ENCODE data around the gene UBE2N.
"Not testable (repeated sequence)": the region's sequence is repeated elsewhere in the genome, so short reads cannot be mapped to it uniquely, and the experiment has no call there.

UBE2N gene

DNA sequence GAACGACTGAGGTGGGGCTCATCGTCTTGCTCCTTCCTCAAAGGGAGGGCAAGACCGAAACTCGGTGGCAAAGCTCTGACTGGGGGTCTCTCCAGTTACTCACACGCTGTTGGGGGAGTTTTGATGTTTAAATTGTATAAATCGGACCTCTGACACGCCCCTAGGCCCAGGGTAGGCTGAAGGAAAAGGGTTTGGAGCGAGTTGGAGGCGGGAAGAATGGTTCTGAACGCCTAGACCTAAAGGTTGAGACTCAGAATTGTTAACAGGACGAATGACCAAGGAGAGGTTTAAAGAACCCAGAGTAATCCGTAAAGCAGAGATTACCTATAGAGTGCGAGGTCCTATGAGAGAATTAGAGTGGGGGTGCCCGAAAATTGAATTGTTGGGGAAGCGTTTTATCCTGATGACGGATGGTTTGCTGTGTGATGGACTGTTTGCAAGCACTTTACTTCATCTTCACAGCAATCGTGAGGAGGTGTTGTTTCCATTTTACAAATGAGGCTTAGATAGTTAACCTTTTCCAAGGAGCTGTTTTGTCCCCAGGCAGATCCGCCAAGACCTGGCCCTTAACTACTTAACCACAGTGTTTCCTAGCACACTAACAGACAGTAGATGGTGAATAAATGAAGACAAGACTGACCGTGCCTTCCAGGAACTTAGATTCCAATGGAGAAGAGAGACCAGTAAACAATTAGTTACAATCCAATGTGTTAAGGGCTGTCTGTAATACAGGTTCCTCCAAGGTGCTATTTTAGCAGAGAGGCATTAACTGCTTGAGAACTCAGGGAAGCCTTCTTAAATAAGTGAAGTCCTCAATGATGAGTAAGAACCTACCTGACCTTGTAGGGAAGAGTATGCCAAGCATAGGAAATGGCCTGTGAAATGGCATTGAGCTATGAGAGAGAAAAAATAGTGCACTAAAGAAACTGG, 929 bp upstream of the UBE2N start:
- no peak for FAIRE-seq

DNA sequence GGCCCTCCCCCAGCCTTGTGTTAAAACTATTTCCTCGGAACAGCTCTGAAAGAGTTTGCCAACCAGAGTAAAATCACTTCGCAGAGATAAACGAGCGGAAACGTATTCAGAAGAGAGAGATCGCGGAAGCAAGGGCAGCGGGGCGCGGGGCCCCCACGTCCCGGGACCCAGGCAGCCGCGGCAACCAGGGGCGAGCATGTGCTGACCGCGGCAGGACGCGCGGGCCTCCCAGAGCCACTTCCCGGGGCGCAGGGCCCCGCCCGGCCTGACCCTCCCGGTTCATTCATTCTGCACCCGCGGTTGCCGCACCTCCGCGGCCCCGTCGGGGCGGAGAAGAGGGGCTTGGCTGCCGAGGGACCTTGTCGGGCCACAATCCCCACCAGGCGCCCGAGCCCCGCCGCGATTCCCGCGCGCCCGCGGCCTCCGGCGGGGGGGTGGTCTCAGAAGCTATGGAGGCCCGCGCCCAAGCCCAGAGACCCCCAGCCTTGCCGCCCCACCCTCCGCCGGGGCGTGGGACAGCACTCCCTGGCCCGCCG, 598 bp downstream of the UBE2N start:
- no peak for FAIRE-seq

DNA sequence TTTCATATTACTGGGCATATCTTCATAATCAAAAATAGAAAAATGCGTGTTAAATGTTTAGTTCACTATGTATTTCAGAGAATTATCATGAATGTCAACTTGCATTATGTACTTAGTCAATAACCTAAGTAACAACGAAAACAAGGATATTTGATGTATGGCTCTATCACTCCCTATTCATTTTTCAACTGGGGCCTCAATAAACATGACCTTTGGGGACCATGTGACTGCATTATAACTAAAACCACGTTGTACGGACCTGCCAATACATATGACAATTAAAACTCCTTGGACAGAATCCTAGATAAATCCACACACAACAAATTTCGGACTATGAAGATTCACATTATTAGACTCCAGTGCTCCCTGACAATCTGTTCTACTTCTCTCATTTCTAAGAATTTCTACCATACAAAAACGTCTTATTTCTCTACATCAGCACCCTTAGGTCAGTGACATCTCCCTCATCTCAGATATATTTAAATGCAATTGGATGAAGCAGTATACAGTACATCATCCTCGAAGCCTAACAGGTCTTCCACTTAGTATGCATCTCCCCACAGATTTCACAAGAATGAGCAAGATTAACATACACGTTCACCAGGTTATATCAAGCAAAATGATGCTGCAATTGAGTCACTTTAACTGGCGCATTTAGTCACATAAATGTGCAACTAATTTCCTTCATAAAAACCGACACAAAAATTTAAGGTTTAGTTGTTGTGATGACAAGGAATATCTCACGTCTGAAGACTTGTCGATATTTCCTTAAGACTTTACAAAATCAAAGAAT, 1.5 kb downstream of the UBE2N start:
- FAIRE-seq: no peak

DNA sequence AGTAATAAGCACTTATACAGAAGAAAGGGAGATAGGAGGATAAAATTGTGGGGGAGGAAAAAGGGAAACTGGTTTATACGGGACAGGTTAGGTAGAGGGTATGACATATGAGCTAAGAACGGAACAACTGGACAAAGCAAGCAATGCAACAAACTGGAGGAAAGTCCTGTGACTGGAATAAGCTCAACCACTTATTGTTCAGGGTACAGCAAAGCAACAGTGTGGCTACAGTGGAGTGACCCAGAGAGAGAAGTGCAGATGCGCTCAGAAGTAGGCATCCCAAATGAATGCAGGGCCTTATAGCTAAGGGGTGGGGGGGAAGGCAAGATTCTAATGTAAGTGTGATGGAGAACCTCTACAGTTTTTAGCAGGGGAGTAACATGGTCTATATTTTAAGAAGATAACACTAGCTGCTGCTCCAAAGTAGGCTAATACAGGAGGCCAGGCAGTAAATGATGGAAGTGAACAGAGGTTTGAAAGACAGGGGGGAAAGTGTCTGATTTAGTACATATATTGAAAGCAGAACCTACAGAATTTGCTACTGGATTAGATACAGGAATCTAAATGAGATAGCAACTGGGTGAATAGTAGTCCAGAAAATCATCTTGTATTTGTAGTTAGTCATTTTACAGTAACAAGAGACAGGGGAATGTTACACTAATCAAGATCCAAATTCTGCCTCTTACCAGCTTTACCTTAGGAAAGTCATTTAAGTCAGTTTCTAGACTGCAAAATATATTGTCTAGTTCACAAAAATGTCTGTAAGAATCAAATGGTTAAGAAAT, 3.3 kb downstream of the UBE2N start:
- FAIRE-seq: no peak

DNA sequence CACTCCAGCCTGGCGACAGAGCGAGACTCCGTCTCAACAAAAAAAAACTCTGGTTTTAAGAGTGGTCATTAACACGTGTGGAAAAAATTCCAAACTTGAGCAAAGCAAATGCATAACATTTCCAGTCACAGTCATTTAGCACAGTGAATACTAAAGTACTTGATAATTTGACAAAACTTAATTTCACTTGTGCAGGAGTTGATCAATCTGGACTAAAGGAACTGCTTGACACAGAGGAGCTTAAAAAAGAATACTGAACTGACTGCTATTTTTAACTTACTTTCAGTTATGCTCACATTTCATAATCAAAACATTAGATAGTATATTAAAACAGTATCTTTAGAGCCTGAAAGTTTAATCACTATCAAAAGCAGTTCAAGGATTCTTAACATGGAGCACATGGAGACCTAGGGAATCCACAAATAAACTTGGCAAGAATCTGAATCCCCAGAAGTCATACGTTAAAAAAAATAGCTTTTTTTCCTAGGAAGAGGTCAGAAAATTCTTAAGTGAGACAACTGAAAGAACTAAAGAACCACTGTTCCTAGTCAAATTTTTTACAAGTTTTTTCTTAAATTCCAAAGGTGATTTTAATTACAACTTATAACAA, 7.4 kb downstream of the UBE2N start:
- FAIRE-seq: peak; percentile 43

DNA sequence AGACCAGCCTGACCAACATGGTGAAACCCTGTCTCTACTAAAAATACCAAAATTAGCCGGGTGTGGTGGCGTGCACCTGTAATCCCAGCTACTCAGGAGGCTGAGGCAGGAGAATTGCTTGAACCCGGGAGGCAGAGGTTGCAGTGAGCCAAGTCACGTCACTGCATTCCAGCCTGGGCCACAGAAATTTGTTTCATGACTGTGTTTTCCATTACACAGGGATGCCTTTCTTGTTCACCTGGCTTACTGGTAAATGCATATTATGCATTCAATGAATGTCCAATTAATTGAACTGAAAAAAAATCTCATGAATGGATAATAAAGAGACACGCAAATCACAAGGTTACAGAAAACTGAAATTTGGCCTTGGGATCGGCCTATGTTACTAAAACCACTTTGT, 9.7 kb downstream of the UBE2N start:
- FAIRE-seq: not testable (repeated sequence)

DNA sequence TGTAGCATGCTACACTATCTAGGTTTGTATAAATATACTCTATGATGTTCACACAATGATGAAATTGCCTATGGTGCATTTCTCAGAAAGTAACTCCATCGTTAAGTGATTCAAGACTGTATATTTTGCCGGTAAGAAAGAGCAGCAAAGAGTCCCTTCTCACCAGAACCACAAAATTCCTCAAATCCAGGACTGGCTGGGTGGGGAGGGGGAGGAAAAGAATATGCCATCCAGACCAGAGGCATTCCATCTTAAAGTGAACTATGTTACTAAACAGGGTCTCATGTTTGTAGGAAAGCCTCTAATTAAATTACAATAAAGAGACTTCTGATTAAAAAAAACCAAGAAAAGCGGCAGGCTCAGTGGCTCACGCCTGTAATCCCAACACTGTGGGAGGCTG, 11.5 kb downstream of the UBE2N start:
- no peak for FAIRE-seq

DNA sequence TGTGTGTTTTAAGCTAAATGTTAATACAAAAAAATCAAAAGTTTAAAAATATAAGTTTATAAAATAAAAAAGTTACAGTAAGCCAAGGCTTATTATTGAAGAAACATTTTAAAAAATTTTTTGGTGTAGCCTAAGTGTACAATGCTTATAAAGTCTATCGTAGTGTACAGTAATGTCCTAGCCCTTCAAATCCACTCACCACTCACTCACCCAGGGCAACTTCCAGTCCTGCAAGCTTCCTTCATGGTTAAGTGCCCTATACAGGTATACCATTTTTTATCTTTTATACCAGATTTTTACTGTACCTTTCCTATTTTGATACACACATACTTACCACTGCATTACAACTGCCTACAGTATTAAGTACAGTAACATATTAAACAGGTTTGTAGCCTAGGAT, 11.9 kb downstream of the UBE2N start:
- no peak for FAIRE-seq

DNA sequence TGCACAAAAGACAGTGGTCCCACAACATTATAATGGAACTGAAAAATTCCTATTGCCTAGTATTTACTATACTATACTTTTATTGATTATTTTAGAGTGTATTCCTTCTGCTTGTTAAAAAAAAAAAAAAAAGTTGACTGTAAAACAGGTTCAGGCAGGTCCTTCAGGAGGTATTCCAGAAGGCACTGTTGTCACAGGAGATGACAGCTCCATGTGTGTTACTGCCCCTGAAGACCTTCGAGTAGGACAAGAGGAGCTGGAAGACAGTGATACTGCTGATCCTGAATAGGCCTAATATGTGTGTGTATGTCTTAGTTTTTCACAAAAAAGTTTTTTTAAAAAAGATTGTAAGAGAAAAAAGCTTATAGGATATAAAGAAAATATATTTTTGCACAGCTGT, 12.3 kb downstream of the UBE2N start:
- no peak for FAIRE-seq

DNA sequence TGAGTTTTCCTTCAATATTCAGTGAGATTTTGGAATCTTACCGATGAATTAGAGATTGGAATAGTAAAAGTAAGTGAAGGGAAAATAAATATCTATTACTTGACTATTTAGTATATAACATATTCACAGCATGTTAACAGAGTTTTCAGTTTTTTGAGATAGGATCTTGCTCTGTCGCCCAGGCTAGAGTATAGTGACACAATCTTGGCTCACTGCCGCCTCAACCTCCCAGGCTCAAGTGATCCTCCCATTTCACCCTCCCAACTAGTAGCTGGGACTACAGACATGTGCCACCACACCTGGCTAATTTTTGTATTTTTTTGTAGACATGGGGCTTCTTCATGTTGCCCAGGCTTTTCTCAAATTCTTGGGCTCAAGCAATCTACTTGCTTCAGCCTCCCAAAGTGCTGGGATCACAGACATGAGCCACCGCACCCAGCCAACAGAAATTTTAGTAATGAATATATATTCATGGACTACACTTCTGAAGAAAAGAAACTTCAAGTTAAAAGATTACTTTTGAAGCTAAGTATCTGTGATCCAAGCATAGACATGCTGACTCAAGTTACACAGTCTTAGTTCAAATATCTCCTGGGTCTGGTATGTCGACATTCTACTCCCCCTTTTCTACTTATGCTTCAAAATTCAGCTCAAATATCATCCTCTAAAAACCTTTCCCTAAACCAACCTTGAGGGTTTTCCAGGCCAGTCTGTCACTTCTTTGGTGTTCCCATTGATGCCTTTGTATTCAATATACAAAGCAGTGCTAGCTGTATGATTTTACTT, 13.8 kb downstream of the UBE2N start:
- no peak for FAIRE-seq

DNA sequence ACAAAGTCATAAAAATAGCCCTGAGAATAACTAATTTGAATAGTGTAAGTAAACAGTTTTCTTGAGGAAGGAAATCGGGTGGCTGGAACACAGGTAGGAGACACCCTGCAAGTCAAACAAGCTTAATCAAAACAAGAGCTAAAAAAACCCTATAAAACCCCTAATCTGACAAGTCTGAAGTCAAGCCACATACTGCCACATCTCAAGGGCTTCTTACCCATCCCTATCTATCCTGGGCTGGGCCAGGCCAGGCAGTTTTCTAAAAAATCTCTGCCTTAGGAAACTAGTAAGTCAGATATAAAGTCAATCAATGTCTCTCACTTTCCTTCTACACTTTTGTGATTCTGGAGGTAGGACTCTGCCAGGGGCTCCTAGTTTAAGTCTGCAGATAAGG, 15.3 kb downstream of the UBE2N start:
- no peak for FAIRE-seq

DNA sequence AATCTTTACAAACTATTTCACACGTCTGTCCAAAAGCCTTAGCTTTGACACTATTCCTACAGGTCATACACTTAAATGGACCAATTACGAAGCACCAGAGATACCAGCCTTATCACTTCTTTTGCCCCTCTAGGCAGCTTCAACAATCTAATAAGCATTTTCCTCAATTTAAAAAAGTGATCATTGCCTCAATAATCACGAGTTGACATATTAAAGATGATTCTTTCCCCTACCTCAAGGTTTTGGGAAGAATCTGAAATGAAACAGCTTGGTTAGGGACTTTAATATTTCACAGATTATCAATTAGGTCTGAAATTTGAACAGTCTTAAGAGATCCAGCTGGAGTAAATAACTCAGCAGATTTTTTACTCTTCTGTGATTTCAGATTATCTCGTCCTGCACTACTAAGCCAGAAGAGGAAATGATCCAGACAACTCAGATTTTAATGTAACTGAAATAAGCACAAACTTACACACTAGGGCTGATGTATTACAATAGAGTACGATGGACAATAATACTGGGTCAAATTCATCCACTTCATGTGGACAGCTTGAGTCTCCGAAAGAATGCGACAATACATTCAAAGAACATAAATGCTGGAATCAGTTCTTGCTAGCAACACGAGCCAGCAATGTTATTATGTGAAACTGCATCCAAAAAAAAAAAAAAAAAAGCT, 15.9 kb downstream of the UBE2N start:
- no peak for FAIRE-seq

DNA sequence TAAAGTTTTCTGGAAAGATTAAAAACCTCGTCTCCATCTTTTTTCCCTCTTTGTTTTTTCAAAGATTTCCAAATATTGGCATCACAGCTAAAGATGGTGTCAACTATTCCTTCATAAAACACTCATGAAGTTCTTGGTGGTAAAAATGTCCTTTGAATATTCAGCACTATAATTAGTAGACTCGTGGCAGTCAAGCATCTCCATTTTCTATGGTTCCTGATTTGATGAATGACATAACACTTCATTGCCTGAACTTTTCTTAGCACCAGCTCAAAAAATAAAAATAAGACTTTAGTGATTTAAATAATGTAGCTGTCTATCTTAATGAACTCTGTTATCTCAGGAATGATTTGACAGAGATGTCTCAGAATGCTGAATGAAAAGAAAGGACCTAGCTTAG, 19.7 kb downstream of the UBE2N start:
- FAIRE-seq: no peak

DNA sequence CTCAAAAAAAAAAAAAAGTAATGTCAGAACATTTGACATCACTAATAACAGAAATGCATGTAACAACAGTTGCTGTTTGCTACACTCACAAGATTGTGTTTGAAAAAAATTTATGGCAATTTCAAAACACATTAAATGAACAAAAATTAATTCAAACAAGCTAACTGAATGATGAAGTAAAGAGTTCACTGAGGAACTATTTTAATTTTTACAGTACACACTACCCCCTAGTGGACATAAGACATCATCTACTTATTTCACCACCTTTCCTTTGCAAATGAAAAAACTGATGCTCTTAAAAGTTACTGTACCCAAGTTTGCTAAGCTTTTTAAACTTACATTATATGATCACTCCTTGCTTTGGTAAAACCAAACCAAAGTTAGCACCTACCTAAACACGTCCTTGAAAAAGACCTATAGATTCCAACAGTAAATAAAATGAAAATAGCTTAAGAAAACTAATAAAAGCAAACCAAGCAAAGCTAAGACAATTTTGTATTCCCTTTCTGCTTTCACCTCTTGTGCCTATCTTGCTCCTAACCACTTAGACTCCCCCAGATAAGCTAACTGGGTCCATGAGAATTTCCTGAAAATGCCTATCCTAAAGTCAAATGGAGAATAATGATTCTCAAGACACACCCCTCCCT, 22.2 kb downstream of the UBE2N start:
- peak; percentile 77 for FAIRE-seq

DNA sequence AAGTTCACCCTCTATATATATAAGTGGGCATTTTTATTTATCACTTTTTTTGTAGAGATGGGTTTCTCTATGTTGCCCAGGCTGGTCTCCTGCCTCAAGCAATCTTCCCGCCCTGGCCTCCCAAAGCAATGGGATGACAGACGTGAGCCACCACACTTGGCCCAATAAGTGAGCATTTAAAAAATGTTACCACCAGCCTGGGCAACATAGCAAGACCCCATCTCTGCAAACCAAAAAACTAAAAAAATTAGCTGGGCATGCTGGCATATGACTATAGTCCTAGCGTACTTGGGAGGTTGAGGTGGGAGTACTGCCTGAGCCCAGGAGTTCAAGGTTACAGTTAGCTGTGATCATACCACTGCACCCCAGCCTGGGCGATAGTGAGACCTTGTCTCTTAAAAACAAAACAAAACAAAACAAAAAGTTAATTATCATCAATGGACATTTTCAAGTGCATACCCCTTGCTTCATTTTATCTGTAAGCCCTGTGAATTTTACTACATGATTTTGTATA, 23.7 kb downstream of the UBE2N start:
- no peak for FAIRE-seq

DNA sequence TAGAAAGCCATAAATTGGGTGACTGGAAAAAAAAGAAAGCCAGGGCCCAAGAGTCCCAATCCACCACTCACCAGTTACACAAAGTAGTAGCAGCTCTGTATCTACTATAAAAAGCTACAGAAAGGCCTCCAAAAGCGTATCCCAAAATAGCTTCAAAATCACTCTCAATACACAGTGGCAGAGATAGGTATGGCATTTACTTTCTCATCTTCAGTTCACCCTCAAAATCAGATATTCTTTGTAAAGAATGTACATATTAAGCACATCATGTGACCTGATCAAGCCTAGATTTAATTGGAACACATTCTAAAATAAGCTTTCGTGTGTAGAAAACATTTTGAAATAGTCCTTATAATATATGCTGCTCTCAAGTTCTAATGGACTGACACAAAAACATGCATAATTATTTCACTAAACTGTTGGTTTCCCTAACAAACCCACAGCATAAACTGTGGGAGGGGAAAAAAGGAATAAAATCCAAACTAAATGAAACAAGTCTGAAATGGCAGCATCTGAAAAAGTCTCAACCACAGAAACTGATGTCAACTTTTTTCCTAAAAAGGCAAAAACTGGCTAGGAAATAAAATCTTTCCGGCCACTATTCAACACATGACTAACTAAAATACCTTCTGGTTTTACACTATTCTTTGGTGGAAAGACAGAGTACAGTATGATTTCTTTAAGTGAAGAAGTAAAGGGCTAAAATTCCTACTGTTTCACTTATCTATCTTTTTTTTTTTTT, 25.9 kb downstream of the UBE2N start:
- no peak for FAIRE-seq

DNA sequence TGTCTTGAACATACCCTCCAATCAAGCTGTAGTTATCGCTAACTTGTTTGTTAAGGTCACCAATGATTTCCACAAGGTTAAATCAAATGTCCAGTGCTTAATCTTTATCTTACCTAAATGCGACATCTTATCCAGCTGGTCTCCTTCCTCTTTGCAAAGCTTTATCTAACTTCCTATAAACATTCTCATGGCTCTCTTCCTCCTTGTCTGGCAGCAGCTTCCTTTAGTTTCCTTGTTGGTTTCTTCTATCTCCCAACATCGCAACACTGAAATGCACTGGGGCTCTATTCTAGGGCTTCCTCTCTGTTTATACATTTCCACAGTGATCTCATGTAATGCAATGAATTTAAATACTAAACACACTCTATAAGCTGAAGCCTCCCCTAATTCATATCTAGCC, 28.7 kb downstream of the UBE2N start:
- FAIRE-seq: no peak

DNA sequence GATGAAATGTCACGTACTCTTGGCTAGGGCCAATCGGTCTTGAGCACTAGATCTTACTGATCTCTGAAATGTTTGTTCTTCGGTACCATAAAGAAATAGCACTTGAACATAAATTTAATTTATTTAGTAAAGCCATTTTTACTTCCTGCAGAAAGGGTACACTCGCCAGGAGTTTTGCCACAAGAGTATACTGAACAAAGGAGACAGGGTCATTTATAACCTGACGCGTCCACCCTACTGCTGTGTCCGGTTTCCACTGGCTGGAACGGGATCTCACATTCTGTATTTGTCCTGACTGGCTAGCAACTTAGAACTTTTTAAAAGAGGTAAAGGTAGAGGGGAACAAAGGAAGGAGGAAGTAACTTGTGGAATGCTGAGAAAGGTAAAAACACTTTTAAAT, 29.4 kb downstream of the UBE2N start:
- FAIRE-seq: not testable (repeated sequence)

DNA sequence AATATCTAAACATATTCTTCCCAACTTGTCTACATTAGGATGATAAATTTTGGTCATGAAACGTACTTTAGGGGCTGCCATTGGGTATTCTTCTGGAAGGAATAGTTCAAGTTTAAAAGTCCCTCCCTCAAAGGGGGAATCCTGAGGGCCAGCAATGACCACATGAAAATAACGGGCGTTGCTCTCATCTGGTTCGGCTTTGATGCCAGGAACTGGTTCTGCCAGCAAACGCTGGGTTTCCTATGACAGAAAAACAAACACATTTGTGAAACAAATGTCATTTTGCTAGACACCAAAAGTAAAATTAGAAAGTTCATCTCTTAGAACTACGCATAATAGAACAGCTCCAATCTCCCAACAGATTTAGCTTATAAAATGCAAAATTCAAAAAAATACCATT, 30.7 kb downstream of the UBE2N start:
- FAIRE-seq: peak; percentile 72
